Measurements from ENCODE around the gene SMPD3. TPM values are rescaled to one million over a fixed set of nuclear protein-coding genes. Genes with fewer than 3 reads are reported as not detected.

The SMPD3 gene
- total and polyA plus RNA-seq, 2 experiments from 2014 or later = 0.57 to 0.83 TPM

GRCh38 chr16:68397710-68398201 is 50.6 kb downstream of the SMPD3 start:
- Mint-ChIP-seq H3K36me3 (ENCODE audit: low read depth) (no peaks in the 10 kb centered on the region), H3K27me3 (ENCODE audit: insufficient read depth, low read depth, poor library complexity) (peaks cover 5% of the 10 kb centered on the region), H3K27ac (no peak overlapping the region), H3K4me3 (no peak overlapping the region), H3K4me1 (peaks cover 24% of the 10 kb centered on the region), H3K9me3 (no peaks in the 10 kb centered on the region)
- Histone ChIP-seq H3K4me2 (no peak overlapping the region), H3K27me3 (ENCODE audit: insufficient read depth) (no peaks in the 10 kb centered on the region), H3K4me3 (no peak overlapping the region), H3K79me2 (replicated peaks; ENCODE audit: insufficient read depth) (no peaks in the 10 kb centered on the region), H3K27ac (ENCODE audit: low read depth) (no peak overlapping the region), H2AFZ (no peak overlapping the region), H3K9me2 (ENCODE audit: insufficient read depth) (peaks cover 4% of the 10 kb centered on the region; the same call in 1 of the 2 replicates), H3K36me3 (ENCODE audit: insufficient read depth) (no peaks in the 10 kb centered on the region), H3K4me1 (ENCODE audit: insufficient read depth) (peaks cover 19% of the 10 kb centered on the region), H3F3A (replicated peaks; ENCODE audit: low read depth) (no peaks in the 10 kb centered on the region), H4K20me1 (replicated peaks; ENCODE audit: insufficient read depth) (no peaks in the 10 kb centered on the region)
- no peak for TF ChIP-seq EZH2phosphoT487 (IDR thresholded peaks at IDR 0.05; ENCODE audit: unreplicated experiment)
- TF ChIP-seq ZNF331 (CRISPR knock-in tag; IDR thresholded peaks at IDR 0.05; ENCODE audit: low read depth) = no peak
- TF ChIP-seq, protein P1, sequence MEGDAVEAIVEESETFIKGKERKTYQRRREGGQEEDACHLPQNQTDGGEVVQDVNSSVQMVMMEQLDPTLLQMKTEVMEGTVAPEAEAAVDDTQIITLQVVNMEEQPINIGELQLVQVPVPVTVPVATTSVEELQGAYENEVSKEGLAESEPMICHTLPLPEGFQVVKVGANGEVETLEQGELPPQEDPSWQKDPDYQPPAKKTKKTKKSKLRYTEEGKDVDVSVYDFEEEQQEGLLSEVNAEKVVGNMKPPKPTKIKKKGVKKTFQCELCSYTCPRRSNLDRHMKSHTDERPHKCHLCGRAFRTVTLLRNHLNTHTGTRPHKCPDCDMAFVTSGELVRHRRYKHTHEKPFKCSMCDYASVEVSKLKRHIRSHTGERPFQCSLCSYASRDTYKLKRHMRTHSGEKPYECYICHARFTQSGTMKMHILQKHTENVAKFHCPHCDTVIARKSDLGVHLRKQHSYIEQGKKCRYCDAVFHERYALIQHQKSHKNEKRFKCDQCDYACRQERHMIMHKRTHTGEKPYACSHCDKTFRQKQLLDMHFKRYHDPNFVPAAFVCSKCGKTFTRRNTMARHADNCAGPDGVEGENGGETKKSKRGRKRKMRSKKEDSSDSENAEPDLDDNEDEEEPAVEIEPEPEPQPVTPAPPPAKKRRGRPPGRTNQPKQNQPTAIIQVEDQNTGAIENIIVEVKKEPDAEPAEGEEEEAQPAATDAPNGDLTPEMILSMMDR (conservative IDR thresholded peaks at IDR 0.05; ENCODE audit: low read depth in 2 of 2) = no peak
- TF ChIP-seq CREB1 (CRISPR knock-in tag; IDR thresholded peaks at IDR 0.05; ENCODE audit: low read depth) = no peak
- TF ChIP-seq ETS1 (IDR thresholded peaks at IDR 0.05) = no peak
- no peak for TF ChIP-seq ZNF462 (CRISPR knock-in tag; IDR thresholded peaks at IDR 0.05)
- ATAC-seq = no peak
- no peak for DNase-seq (ENCODE audit: low spot score)
